ENCODE data around the gene TASOR.
"Not testable (repeated sequence)": the region's sequence is repeated elsewhere in the genome, so short reads cannot be mapped to it uniquely, and the experiment has no call there.

TASOR gene

GRCh38 chr3:56683122-56683817 is at the start of gene TASOR:
TASOR (minus strand) TSS chr3:56683265; CDS start chr3:56683006, 259 bp downstream.
- peaks cover 19% of the 10 kb centered on the region for H3K36me3 Mint-ChIP-seq
- peak within 1 kb of the TSS; percentile 98 for H3K4me3 Mint-ChIP-seq
- no peaks in the 10 kb centered on the region for H3K27me3 Mint-ChIP-seq
- peak; percentile 95 for ATAC-seq
- peaks cover 39% of the 10 kb centered on the region for H3K4me1 Mint-ChIP-seq
- peak within 1 kb of the TSS; percentile 93 for H3K27ac Mint-ChIP-seq
- H3K9me3 Mint-ChIP-seq, result no peaks in the 10 kb centered on the region

GRCh38 chr3:56732109-56732508 is 49.0 kb upstream of the TASOR start:
- Mint-ChIP-seq H3K36me3 (peaks cover 67% of the 10 kb centered on the region), H3K4me1 (no peaks in the 10 kb centered on the region)

GRCh38 chr3:56725175-56725574 is 42.1 kb upstream of the TASOR start:
- Mint-ChIP-seq H3K27me3 (no peaks in the 10 kb centered on the region), H3K36me3 (peaks cover 43% of the 10 kb centered on the region), H3K4me1 (peaks cover 15% of the 10 kb centered on the region), H3K4me3 (peak overlapping the region; percentile 8), H3K9me3 (no peaks in the 10 kb centered on the region), H3K27ac (peak overlapping the region; percentile 71)
- ATAC-seq, result peak; percentile 94

More at GRCh38 chr3:56732109-56732508, 49.0 kb upstream of the TASOR start:
- no peak overlapping the region for H3K4me3 Mint-ChIP-seq
- ATAC-seq, result no peak
- no peak overlapping the region for H3K27ac Mint-ChIP-seq
- H3K9me3 Mint-ChIP-seq, result no peaks in the 10 kb centered on the region
- no peaks in the 10 kb centered on the region for H3K27me3 Mint-ChIP-seq

GRCh38 chr3:56724676-56725075 is 41.6 kb upstream of the TASOR start:
- peaks cover 15% of the 10 kb centered on the region for H3K4me1 Mint-ChIP-seq
- H3K27me3 Mint-ChIP-seq, result no peaks in the 10 kb centered on the region
- no peak for ATAC-seq
- peak overlapping the region; percentile 71 for H3K27ac Mint-ChIP-seq
- H3K9me3 Mint-ChIP-seq, result no peaks in the 10 kb centered on the region
- H3K36me3 Mint-ChIP-seq, result peaks cover 43% of the 10 kb centered on the region
- no peak overlapping the region for H3K4me3 Mint-ChIP-seq

DNA sequence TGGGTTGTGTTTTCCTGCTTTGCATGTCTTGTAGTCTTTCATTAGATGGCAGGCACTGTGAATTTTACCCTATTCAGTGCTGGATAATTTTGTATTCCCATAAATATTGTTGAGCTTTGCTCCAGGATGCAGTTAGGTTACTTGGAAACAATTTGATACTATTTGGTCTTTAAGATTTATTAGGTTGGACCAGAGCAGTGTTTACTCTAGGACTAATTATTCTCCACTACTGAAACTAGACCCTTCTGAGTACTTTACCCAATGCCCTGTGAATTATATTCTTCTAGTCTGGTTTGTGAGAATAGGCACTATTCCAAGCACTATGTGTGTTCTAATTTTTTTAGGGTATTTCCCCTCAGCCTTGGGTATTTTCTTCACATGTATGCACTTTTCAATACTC is 37.8 kb upstream of the TASOR start:
- Mint-ChIP-seq H3K27ac (peak overlapping the region; percentile 50), H3K36me3 (peaks cover 14% of the 10 kb centered on the region), H3K4me1 (peaks cover 14% of the 10 kb centered on the region), H3K9me3 (no peaks in the 10 kb centered on the region), H3K4me3 (no peak overlapping the region), H3K27me3 (no peaks in the 10 kb centered on the region)
- ATAC-seq, result no peak

GRCh38 chr3:56718809-56719208 is 35.7 kb upstream of the TASOR start:
- not testable (repeated sequence) for H3K9me3 Mint-ChIP-seq, H3K27me3 Mint-ChIP-seq, H3K27ac Mint-ChIP-seq, H3K4me3 Mint-ChIP-seq, H3K36me3 Mint-ChIP-seq, ATAC-seq, H3K4me1 Mint-ChIP-seq

DNA sequence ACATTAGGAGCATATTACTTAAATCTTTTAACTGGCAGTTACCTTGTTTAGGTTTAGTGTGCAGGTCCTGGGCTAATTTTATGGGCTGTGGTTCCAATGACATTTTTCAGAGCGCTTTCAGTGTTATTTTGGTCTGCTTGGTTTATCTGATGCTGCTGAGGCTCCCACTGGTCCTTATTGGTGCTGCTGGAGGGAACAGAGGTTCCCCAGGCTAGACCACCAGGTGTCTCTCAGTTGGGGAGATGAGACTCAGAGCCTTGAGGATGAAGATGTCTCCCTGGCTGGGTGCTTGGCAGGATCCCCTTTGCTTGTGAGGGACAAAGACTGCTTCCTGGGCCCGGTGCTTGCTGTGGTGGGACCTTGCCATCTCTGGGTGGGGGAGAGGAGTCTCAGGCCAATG is 28.3 kb upstream of the TASOR start:
- no peak for ATAC-seq
- no peaks in the 10 kb centered on the region for H3K4me1 Mint-ChIP-seq
- no peaks in the 10 kb centered on the region for H3K9me3 Mint-ChIP-seq
- no peak overlapping the region for H3K4me3 Mint-ChIP-seq
- H3K27me3 Mint-ChIP-seq, result no peaks in the 10 kb centered on the region
- no peaks in the 10 kb centered on the region for H3K36me3 Mint-ChIP-seq
- H3K27ac Mint-ChIP-seq, result no peak overlapping the region

- not testable (repeated sequence) for H3K27ac Mint-ChIP-seq, H3K36me3 Mint-ChIP-seq, H3K9me3 Mint-ChIP-seq, H3K27me3 Mint-ChIP-seq, ATAC-seq, H3K4me3 Mint-ChIP-seq
- H3K4me1 Mint-ChIP-seq, result peaks cover 10% of the 10 kb centered on the region
Measured at GRCh38 chr3:56707412-56707811, 24.3 kb upstream of the TASOR start.

- Mint-ChIP-seq H3K9me3 (no peaks in the 10 kb centered on the region), H3K27me3 (no peaks in the 10 kb centered on the region), H3K36me3 (no peaks in the 10 kb centered on the region), H3K27ac (no peak overlapping the region), H3K4me3 (no peak overlapping the region), H3K4me1 (peaks cover 10% of the 10 kb centered on the region)
- no peak for ATAC-seq
Measured at GRCh38 chr3:56706629-56707028, 23.6 kb upstream of the TASOR start.

- Mint-ChIP-seq H3K9me3 (no peaks in the 10 kb centered on the region), H3K27me3 (no peaks in the 10 kb centered on the region), H3K27ac (peak overlapping the region; percentile 0), H3K36me3 (no peaks in the 10 kb centered on the region), H3K4me3 (no peak overlapping the region), H3K4me1 (peaks cover 10% of the 10 kb centered on the region)
- no peak for ATAC-seq
Measured at GRCh38 chr3:56704706-56705105, 21.6 kb upstream of the TASOR start.

- ATAC-seq, result no peak
- H3K27me3 Mint-ChIP-seq, result no peaks in the 10 kb centered on the region
- no peak overlapping the region for H3K27ac Mint-ChIP-seq
- no peaks in the 10 kb centered on the region for H3K36me3 Mint-ChIP-seq
- H3K4me1 Mint-ChIP-seq, result peaks cover 10% of the 10 kb centered on the region
- no peaks in the 10 kb centered on the region for H3K9me3 Mint-ChIP-seq
- no peak overlapping the region for H3K4me3 Mint-ChIP-seq
Measured at GRCh38 chr3:56702490-56703315, 19.6 kb upstream of the TASOR start.

DNA sequence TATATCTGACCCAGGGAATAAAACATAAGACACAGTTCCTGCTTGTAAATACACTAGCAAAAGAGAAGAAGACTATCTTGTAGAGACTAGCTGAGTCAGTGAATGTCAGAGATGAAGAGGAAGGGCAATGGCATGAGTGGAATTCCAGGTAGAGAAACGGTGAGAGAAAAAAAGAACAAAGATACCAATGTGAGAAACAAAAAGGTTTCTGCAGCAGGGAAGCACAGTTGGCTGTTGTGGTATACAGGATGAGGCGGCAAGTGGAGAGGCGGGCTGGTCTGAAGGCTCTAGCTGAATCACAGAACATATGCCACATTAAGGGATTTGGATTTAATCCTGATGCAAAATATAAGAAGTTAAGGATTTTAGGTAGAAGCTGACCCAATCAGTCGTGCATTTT is 17.1 kb upstream of the TASOR start:
- Mint-ChIP-seq H3K27me3 (no peaks in the 10 kb centered on the region), H3K9me3 (no peaks in the 10 kb centered on the region), H3K36me3 (no peaks in the 10 kb centered on the region), H3K27ac (no peak overlapping the region), H3K4me1 (peaks cover 8% of the 10 kb centered on the region), H3K4me3 (no peak overlapping the region)
- ATAC-seq, result no peak

DNA sequence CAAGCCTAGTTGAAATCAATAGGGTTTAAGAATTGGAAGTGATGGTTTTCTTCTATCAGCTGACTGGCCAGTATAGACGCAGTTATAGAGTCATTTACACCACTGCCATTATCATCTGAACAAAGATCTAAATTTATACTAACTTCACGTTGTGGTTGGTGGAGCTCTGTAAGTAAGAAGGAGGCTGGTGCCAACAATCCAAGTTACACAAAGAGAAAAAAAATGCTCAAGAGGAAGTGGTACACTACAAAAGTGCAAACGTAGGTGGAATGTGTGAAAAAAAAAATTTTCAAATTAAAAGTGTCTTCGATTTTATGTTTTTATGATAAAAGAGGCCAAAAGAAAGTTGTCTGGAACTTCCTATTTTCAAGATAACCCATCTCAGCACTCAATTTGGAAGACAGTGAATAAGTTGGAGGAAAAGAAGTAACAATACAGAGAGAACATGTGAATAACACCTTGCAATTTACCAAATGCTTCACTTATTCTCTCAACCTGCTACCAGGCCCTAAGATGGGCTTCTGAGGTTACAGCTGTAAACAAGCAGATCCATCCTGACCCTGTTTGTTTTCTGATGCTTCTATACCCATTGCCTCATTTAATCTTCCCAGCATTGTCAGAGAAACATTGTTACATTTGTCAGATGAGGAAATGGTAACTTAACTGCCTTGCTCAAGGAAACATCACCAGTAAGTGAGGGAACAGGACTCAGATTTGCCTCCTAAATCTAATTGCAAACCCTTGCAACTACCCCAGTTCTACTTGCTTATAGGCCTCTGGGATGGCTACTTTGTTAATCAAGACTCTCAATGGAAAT is 12.0 kb upstream of the TASOR start:
- ATAC-seq, result no peak
- no peaks in the 10 kb centered on the region for H3K36me3 Mint-ChIP-seq
- no peak overlapping the region for H3K27ac Mint-ChIP-seq
- H3K4me1 Mint-ChIP-seq, result peaks cover 16% of the 10 kb centered on the region
- no peak overlapping the region for H3K4me3 Mint-ChIP-seq
- no peaks in the 10 kb centered on the region for H3K9me3 Mint-ChIP-seq
- no peaks in the 10 kb centered on the region for H3K27me3 Mint-ChIP-seq

- Mint-ChIP-seq H3K4me3 (no peak overlapping the region), H3K27ac (no peak overlapping the region), H3K9me3 (no peaks in the 10 kb centered on the region), H3K4me1 (peaks cover 17% of the 10 kb centered on the region), H3K36me3 (no peaks in the 10 kb centered on the region), H3K27me3 (no peaks in the 10 kb centered on the region)
- no peak for ATAC-seq
Measured at GRCh38 chr3:56693750-56694149, 10.7 kb upstream of the TASOR start.
